ENCODE data around the gene AKT3. TPM values are rescaled to one million over a fixed set of nuclear protein-coding genes. Genes with fewer than 3 reads are reported as not detected.
A peak's percentile ranks its signal among the peaks of the same experiment; 100 is the strongest.

AKT3 gene
- total RNA-seq, 1 donor from 2014 or later, result 110 TPM

DNA sequence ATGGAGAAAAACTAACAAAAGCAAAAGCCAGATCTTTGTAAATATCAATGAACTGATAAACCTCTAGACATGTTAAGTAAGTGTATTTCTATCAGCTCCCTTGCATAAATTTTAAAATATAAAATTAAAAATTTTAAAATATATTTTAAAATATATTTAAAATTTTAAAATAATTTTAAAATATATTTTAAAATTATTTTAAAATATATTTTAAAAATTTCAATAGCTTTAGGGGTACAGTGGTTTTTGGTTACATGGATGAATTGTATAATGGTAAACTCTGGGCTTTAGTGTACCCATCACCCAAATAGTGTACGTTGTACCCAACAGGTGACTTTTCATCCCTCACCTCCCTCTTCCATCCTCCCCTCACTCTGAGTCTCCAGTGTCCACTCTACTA, 315.0 kb downstream of the AKT3 start:
- Mint-ChIP-seq H3K9me3 (no peaks in the 10 kb centered on the region), H3K36me3 (peaks cover 13% of the 10 kb centered on the region), H3K4me3 (no peak overlapping the region), H3K27ac (no peak overlapping the region), H3K4me1 (no peaks in the 10 kb centered on the region), H3K27me3 (ENCODE audit: low read depth) (no peaks in the 10 kb centered on the region)
- DNase-seq (ENCODE audit: low spot score in 2 of 2, unreplicated experiment in 2 of 2), result no peak
- no peak for TF ChIP-seq CTCF (IDR thresholded peaks at IDR 0.05; ENCODE audit: unreplicated experiment)

DNA sequence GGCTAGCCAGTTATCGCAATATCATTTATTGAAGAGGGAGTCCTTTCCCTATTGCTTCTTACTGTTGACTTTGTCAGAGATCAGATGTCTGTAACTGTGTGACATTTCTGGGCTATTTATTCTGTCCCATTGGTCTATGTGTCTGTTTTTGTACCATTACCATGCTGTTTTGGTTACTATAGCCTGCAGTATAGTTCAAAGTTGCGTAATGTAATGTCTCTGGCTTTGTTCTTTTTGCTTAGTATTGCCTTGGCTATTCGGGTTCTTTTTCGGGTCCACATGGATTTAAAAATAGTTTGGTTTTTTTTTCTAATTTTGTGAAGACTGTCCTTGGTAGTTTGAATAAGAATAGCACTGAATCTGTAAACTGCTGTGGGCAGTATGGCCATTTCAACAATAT, 320.5 kb downstream of the AKT3 start:
- no peak for TF ChIP-seq CTCF (IDR thresholded peaks at IDR 0.05; ENCODE audit: unreplicated experiment)
- peaks cover 6% of the 10 kb centered on the region for H3K4me1 Mint-ChIP-seq
- no peaks in the 10 kb centered on the region for H3K27me3 Mint-ChIP-seq (ENCODE audit: low read depth)
- H3K27ac Mint-ChIP-seq, result no peak overlapping the region
- peaks cover 25% of the 10 kb centered on the region for H3K36me3 Mint-ChIP-seq
- no peak overlapping the region for H3K4me3 Mint-ChIP-seq
- DNase-seq (ENCODE audit: low spot score in 2 of 2, unreplicated experiment in 2 of 2), result no peak
- peaks cover 17% of the 10 kb centered on the region for H3K9me3 Mint-ChIP-seq

GRCh38 chr1:243528459-243529121, 321.5 kb downstream of the AKT3 start:
- peaks cover 17% of the 10 kb centered on the region for H3K9me3 Mint-ChIP-seq
- no peaks in the 10 kb centered on the region for H3K27me3 Mint-ChIP-seq (ENCODE audit: low read depth)
- H3K4me1 Mint-ChIP-seq, result peaks cover 6% of the 10 kb centered on the region
- no peak for DNase-seq (ENCODE audit: low spot score in 2 of 2, unreplicated experiment in 2 of 2)
- H3K4me3 Mint-ChIP-seq, result no peak overlapping the region
- TF ChIP-seq CTCF (IDR thresholded peaks at IDR 0.05; ENCODE audit: unreplicated experiment), result no peak
- no peak overlapping the region for H3K27ac Mint-ChIP-seq
- H3K36me3 Mint-ChIP-seq, result peaks cover 22% of the 10 kb centered on the region

DNA sequence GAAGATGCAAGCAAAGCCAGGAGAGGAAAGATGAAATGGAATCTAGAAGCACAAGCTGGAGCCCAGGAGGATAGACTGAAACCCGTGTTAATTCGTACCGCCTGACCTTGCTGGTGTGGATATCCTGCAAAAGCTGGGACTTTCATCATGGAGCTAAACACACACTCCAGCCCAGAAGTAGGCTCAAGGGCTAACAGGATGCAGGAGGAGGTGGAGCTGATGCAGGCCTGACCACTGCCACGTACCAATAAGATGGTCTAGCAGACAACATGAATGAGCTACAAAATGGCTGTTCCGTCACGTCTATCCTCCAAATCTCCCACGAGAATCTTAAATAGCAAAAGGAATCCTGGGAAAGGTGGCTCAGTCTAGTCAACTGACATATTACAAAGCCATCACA, 323.9 kb downstream of the AKT3 start:
- no peak overlapping the region for H3K27ac Mint-ChIP-seq
- peaks cover 7% of the 10 kb centered on the region for H3K4me1 Mint-ChIP-seq
- TF ChIP-seq CTCF (IDR thresholded peaks at IDR 0.05; ENCODE audit: unreplicated experiment), result no peak
- H3K9me3 Mint-ChIP-seq, result peaks cover 17% of the 10 kb centered on the region
- DNase-seq (ENCODE audit: low spot score in 2 of 2, unreplicated experiment in 2 of 2), result no peak
- H3K36me3 Mint-ChIP-seq, result peaks cover 17% of the 10 kb centered on the region
- no peak overlapping the region for H3K4me3 Mint-ChIP-seq
- no peaks in the 10 kb centered on the region for H3K27me3 Mint-ChIP-seq (ENCODE audit: low read depth)

DNA sequence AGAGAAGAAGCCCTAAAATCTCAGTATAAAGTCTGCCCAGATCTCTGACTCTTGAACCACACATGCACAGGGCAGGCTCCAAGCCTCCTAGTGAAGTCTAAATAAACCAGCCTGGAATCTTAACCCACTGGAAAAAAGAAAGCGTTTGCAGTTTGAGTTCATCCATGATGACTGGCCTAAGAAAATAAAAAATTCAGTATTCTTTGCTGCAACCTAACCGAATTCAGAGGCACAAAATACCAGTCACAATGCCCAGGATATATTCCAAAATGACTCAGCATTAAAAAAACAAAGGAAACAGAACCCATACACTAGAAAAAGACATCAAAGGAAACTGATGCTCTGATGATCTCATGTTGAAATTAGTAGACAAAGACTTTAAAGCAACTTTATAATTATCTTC, 325.0 kb downstream of the AKT3 start:
- peaks cover 17% of the 10 kb centered on the region for H3K9me3 Mint-ChIP-seq
- no peak overlapping the region for H3K4me3 Mint-ChIP-seq
- H3K36me3 Mint-ChIP-seq, result peaks cover 18% of the 10 kb centered on the region
- H3K27me3 Mint-ChIP-seq (ENCODE audit: low read depth), result no peaks in the 10 kb centered on the region
- TF ChIP-seq CTCF (IDR thresholded peaks at IDR 0.05; ENCODE audit: unreplicated experiment), result no peak
- peaks cover 18% of the 10 kb centered on the region for H3K4me1 Mint-ChIP-seq
- peak overlapping the region; percentile 21 for H3K27ac Mint-ChIP-seq
- no peak for DNase-seq (ENCODE audit: low spot score in 2 of 2, unreplicated experiment in 2 of 2)

GRCh38 chr1:243523766-243524165, 326.3 kb downstream of the AKT3 start:
- Mint-ChIP-seq H3K36me3 (peaks cover 14% of the 10 kb centered on the region), H3K27ac (no peak overlapping the region), H3K27me3 (ENCODE audit: low read depth) (no peaks in the 10 kb centered on the region), H3K4me1 (peaks cover 19% of the 10 kb centered on the region), H3K9me3 (peaks cover 13% of the 10 kb centered on the region), H3K4me3 (no peak overlapping the region)
- no peak for TF ChIP-seq CTCF (IDR thresholded peaks at IDR 0.05; ENCODE audit: unreplicated experiment)
- DNase-seq (ENCODE audit: low spot score in 2 of 2, unreplicated experiment in 2 of 2), result no peak
